Dedifferentiated amniotic fluid mesenchymal stem cell (primary cell): ENCODE measurements around the gene NEMP1.
"Not testable (repeated sequence)": the region's sequence is repeated elsewhere in the genome, so short reads cannot be mapped to it uniquely, and the experiment has no call there.

Experiments
- DNase-seq: peaks from one replicate; pipeline ENCODE4 v3.0.0-alpha.2; 2016; ENCODE audit errors: extremely low spot score

Gene NEMP1

GRCh38 chr12:57091638-57092528, 13.3 kb upstream of the NEMP1 start:
- DNase-seq, result no peak

- DNase-seq, result no peak
Measured at GRCh38 chr12:57090924-57091637, 12.5 kb upstream of the NEMP1 start.

GRCh38 chr12:57090490-57090889, 11.9 kb upstream of the NEMP1 start:
- DNase-seq, result no peak

- peak; percentile 22 for DNase-seq
Measured at GRCh38 chr12:57089271-57090245, 11.0 kb upstream of the NEMP1 start.

GRCh38 chr12:57088354-57089270, 10.0 kb upstream of the NEMP1 start, which contains the start of gene NAB2:
TSS of gene NAB2 (plus strand) at chr12:57089114. CDS start at chr12:57089272, 158 bp downstream.
- DNase-seq, result peak; percentile 93

GRCh38 chr12:57087691-57088353, 9.2 kb upstream of the NEMP1 start:
- peak; percentile 90 for DNase-seq

GRCh38 chr12:57087010-57087690, 8.6 kb upstream of the NEMP1 start:
- peak; percentile 80 for DNase-seq

- peak; percentile 47 for DNase-seq
Measured at GRCh38 chr12:57086493-57087009, 8.0 kb upstream of the NEMP1 start.

GRCh38 chr12:57085999-57086492, 7.5 kb upstream of the NEMP1 start:
- DNase-seq, result peak; percentile 43

GRCh38 chr12:57080855-57081254, 2.3 kb upstream of the NEMP1 start:
- no peak for DNase-seq

- no peak for DNase-seq
Measured at GRCh38 chr12:57079821-57080220, 1.2 kb upstream of the NEMP1 start.

GRCh38 chr12:57073566-57074450, 4.8 kb downstream of the NEMP1 start:
- not testable (repeated sequence) for DNase-seq

GRCh38 chr12:57072661-57073060, 5.9 kb downstream of the NEMP1 start:
- DNase-seq, result peak; percentile 66

GRCh38 chr12:57069523-57069922, 9.1 kb downstream of the NEMP1 start:
- peak; percentile 91 for DNase-seq

- no peak for DNase-seq
Measured at GRCh38 chr12:57066245-57066644, 12.3 kb downstream of the NEMP1 start.

GRCh38 chr12:57063991-57064685, 14.5 kb downstream of the NEMP1 start:
- DNase-seq, result no peak

- no peak for DNase-seq
Measured at GRCh38 chr12:57058454-57058853, 20.1 kb downstream of the NEMP1 start.
